SIG-M5 (cell line): ENCODE data around the gene NUMA1.

Source experiments
- DNase-seq: peaks from one replicate; lab custom pipeline; 2025; lab: John Stamatoyannopoulos, UW

Gene NUMA1

GRCh38 chr11:72067676-72068075, 12.7 kb downstream of the NUMA1 start:
- no peak for DNase-seq

- no peak for DNase-seq
These were observed 13.1 kb downstream of the NUMA1 start for GRCh38 chr11:72067266-72067665.

DNA sequence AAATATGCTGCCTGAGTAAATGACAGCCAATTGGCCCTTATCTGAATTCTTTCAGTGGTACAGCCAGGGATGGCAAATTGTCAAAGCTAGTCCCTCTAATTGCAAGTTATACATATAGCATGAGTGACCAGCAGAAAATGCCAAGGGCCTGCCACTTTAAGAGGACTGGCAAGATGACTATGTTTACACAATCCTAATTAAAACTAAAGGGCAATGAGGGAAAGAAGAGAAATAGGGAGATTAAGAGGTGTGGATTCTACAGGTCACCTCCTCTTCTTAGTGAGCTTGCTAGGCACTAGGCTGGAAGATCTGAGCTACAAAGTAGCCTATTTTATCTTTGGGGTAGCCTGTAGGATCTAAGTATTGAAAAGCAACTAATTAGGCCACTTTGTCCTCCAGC, 13.5 kb downstream of the NUMA1 start:
- no peak for DNase-seq

- DNase-seq = no peak
These were observed 18.5 kb downstream of the NUMA1 start for GRCh38 chr11:72061739-72062396.

DNA sequence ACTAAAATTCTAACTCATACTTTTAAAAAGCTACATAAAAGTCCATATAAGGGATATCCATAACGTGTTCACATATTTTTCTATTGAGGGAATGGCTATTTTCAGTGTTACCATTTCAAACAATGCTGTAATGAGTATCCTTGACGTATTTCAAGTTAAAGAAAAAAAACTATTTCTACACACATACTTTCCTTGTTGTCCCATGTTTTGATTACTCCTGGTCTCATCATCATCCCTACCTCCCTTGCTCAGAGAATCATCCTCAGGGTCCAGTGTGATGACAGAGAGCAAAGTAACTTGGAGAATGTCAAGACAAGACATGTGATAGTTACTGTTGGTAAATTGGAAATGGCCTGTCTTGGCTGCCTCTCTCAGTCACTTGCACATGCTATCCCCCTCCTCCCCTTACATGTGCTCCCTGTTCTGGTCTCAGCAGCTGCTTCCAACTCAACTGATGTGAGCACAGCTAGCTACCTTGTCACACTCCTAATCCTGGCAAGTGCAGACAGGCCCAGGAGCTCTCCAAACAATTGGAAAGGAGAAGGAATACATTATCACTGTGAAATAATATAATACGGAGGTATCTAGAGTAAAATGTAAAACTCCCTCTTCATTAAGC, 21.8 kb downstream of the NUMA1 start:
- DNase-seq = no peak

DNA sequence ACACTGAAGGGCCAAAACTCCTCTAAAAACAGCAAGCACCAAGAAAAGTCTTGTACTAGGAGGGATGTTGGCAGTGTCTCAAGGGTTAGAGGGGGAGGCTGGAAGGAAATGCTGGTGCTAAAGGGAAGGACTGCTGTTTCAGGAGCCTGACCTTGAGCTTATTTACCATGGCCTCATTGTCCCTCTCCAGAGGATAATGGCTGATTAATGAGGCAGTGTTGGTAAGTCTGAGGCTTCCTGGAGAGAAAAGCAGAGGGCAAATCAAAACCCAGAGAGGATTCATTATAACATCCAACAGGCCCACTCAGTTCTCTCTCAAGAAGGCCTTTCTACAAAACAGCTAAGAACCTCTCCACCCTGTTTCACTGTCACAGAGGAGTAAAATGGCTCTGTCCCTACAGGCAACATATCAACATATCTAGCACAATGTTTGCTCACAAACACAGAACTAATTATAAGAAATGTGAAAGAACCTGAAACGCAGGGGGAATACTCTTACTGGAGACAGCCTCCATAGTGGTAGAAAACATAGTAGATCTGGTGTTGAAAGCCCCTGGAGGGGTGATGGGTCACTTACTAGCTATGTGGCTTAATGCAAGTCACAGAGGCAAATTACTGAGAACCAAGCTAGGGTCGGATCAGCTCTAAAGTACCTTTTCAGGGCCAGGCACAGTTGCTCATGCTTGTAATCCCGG, 31.4 kb downstream of the NUMA1 start:
- DNase-seq = no peak

GRCh38 chr11:72045849-72046248, 34.5 kb downstream of the NUMA1 start:
- no peak for DNase-seq

DNA sequence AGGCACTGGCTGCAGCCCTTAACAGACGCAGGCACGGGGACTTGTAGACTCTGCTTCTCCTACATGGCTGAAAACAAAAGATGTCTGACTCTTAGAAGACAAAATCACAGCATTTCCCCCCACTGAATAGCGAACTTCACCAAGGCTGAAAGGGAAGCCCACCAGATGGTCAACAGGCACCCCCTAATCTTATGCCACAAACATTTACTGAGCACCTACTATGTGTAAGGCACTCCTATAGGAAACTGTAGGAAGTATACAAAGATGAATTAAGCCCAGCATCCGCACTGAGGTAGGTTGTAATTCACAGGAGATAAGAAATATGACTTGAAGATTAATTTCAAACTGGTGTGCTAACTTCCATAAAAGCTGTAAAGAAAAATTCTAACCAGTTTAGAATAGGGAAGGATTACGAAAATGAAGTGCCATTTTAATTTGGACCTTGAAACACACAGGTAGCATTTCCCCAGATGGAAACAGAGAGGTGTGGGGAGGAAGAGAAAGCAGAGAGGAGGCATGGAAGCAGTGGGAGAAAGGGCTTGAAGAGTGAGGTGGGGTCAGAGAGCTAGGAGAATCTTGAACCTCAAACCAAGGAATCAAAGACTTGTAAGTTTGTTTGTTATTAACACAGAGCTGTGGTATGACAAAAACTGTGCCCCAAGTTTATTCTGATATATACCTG, 38.1 kb downstream of the NUMA1 start:
- DNase-seq = no peak

DNA sequence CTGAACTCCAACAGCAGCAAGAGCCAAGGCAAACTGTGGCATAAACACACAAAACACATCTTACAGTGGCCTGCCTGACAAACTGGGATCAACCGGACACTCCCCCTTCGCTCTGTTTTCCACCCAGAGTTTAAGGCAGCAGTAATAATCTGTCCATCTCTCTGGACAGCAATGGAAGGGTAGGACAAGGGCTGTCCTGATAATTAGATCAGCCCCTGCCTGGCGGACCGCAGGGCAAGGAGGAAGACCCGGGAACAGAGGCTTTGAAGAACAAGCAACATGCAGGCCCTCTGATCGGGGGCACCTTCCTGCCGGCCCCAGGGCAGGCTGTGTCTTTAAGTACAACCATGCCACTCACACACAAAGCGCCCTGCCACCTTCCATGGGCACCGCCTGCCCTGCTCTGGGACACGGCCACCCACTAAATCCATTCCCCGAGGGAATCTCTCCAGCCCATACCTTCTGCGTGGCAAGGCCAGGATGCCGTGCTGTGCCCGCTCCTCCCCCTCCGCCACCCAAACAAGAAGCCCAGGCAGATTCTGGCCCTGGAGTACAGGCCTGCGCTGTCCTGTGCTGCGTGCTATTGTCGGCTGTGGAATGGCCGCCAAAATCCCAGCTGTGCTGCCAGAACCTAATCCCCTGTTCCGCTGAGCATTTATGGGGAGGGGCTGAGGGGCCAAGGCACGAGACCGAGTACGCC, 38.8 kb downstream of the NUMA1 start:
- no peak for DNase-seq

DNA sequence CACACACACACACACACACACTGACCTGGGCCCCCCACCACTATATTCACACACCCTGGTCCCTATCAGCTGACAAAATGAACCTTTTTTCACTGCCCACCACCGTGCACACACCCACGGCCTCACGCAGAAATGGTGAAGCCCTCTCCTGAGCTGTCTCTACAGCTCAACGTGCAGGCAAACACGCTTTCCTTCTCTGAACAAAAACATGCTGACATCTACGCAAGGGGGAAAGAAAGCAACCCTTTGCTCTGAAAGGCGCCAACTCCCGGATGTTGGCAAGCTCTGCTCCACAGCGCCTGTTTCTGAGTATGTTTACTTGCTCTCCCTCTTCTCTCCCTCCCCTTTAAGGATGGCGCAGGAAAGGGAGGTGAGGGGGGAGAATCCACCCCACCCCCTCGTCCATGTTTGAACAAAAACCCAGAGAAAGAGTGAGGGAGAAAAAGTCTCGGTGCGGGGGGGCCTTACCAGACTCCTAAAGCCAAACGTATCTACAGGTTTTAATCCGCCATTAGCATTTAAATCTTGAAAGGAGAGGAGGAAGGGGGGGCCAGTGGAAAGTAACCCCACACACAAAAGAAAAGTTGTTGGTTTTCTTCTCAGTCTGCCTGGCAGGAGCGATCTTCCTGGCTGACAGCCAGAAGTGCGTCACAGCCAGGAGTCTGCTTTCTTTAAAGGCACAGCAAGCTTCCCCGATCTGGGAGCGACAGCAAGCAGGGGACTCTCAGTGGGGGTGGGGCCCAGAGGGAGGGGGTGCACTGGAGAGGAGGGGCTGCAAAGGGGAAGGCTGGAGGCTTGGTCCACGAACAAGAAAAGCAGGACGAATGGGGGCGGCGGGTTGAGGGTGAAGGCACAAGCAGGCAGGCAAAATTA, 39.6 kb downstream of the NUMA1 start:
- no peak for DNase-seq

DNA sequence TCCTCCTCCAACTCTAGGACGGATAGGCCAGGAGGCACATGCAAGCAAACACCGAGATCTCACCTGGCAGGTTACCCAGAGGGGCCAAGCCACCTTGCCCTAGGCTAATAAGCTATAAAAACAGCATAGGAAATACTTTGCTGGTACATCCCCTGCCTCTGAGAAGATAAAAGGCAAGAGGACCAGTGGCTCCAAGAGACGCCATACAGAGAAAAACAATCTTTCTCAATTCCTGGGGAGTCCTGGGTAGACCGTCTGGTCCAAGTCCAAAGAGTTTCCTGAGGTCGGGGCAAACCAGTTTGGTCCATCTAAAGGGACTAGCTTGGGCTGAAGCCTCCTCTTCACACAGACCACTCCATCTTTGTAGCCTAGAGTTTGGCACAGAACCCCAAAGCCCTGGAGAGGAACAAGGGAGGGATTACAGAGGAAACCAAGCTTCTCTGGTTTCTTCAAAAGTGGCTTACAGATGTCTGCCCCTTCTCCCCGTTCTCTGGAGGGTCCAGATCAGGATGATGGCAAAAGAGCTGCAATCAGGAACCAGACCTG, 40.4 kb downstream of the NUMA1 start:
- DNase-seq = no peak

DNA sequence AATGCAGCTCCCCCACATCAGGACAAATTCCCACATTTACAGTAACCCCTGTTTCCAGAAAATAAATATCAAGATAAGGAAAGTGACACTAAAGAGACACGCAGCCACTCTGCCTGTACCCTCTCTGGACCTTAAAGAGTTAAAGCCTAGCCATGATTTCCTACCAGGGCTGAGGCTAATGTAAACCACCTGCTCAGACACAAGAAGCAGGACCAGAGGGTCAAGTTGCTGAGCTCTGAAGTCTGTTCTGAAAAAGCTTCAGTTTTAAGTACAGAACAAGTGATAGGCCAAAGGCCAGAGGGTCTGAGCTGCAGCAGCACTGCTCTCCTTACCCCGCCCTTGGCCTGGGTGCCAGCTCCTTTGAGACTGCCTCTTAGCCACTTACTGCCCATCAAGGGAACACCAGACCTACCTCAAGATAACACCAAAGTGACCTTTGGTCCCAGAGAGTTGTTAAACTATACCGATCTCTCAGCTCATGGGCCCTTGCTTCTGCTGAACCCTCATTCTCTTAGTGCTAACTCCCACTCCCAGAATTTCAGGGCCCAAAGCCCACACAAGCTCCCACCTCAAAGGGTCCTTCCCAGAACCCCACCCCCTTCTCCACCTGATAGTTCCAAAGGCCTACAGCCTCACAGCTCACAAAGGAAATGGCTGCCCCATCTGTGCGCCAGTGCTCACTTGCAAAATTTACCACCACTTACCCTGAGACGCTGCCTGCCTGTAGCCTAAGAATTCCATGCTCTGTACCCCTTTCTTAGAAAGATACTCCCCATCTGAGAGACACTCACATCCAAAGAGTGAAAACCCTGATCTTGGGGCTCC, 41.1 kb downstream of the NUMA1 start:
- no peak for DNase-seq

DNA sequence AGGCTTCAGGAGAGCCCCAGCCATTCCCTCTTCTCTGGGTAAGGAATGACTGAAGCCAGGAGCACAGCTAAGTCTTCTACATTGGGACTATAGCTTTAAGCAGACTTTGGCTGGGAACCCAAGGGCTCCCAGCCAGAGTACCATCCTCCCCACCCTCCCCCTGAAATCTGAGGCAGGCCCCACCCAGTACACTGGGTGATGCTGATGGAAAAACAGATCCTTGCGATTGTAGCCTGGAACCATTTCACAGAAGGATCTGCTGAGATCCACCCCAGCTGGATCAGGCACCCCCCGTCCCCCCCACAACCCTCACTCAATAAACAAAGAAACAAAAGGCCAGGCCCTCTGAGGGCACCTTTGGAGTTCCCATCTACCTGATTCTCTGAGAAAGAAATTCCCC, 41.9 kb downstream of the NUMA1 start:
- no peak for DNase-seq

- no peak for DNase-seq
These were observed 42.6 kb downstream of the NUMA1 start for GRCh38 chr11:72037554-72038311.

- DNase-seq = no peak
These were observed 43.7 kb downstream of the NUMA1 start for GRCh38 chr11:72036687-72037086.

GRCh38 chr11:72030472-72031045, 49.8 kb downstream of the NUMA1 start:
- no peak for DNase-seq

DNA sequence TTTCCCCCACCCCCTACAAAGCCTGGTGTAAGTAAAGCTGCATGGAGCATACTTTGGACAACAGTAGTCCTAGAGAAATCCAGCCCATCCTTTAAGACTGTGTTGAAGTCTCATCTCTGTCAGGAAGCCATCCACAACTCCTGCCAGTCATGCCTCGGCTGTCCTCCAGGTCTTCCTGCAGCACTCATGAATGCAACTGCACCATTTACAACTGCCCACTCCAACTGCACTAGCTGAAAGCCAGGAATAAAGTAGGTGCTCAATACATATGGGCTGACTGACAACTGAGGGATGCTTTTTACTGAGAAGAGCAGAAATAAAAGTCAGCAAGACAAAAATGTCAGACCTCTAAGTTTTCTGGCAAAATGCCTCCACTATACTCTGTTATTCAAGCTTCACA, 54.3 kb downstream of the NUMA1 start:
- no peak for DNase-seq

GRCh38 chr11:72024069-72024754, 56.1 kb downstream of the NUMA1 start:
- DNase-seq = no peak
